ENCODE results near the gene RAB14.

Gene RAB14

DNA sequence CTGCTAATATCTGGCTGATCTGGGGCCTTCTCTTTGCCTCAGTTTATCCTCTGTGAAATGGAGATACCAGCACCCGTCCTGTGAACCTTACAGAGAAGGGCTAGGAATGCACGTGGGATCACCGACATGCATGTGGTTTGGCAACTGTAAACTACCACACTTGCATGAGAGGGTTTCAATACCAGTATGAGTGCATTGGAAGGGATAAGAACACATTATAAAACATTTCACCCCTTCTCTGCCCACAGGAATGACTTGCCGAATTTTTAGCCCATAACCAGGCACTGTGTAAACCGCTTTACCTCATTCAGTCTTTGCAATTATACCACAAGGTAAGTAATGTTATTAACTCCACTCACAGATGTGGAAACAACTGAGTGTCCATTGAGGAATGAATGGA, 8.9 kb upstream of the RAB14 start:
- TF ChIP-seq, protein P1, sequence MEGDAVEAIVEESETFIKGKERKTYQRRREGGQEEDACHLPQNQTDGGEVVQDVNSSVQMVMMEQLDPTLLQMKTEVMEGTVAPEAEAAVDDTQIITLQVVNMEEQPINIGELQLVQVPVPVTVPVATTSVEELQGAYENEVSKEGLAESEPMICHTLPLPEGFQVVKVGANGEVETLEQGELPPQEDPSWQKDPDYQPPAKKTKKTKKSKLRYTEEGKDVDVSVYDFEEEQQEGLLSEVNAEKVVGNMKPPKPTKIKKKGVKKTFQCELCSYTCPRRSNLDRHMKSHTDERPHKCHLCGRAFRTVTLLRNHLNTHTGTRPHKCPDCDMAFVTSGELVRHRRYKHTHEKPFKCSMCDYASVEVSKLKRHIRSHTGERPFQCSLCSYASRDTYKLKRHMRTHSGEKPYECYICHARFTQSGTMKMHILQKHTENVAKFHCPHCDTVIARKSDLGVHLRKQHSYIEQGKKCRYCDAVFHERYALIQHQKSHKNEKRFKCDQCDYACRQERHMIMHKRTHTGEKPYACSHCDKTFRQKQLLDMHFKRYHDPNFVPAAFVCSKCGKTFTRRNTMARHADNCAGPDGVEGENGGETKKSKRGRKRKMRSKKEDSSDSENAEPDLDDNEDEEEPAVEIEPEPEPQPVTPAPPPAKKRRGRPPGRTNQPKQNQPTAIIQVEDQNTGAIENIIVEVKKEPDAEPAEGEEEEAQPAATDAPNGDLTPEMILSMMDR (conservative IDR thresholded peaks at IDR 0.05; ENCODE audit: low read depth, low read length), result no peak
- H3K4me3 ChIP-seq (ENCODE audit: low read length), result no peak overlapping the region
- no peak for DNase-seq (ENCODE audit: low read depth)

DNA sequence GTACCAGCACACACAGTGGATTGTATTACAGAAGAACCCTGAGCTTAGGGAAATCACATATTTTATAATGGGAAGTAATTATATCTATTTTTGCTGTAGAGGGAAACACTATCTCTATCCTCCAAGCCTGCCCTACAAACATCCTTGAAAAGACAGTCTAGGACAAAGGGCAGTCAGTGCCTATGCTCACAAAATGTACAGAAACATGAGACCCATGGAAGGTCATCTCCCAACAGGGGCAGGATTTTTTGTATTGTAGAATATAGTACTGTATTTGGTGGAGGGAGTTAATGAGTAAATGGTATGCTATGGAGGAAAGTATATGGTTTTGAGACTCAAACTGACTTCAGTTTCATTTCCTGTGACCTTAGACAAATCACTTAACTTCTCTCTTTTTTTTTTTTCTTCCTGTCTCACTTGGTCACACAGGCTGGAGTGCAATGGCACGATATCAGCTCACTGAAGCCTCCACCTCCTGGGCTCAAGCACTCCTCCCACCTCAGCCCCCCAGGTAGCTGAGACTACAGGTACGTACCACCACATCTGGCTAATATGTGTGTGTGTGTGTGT, 5.8 kb upstream of the RAB14 start:
- TF ChIP-seq, protein P1 (conservative IDR thresholded peaks at IDR 0.05; ENCODE audit: low read depth, low read length), result no peak
- H3K4me3 ChIP-seq (ENCODE audit: low read length), result no peak overlapping the region
- no peak for DNase-seq (ENCODE audit: low read depth)

DNA sequence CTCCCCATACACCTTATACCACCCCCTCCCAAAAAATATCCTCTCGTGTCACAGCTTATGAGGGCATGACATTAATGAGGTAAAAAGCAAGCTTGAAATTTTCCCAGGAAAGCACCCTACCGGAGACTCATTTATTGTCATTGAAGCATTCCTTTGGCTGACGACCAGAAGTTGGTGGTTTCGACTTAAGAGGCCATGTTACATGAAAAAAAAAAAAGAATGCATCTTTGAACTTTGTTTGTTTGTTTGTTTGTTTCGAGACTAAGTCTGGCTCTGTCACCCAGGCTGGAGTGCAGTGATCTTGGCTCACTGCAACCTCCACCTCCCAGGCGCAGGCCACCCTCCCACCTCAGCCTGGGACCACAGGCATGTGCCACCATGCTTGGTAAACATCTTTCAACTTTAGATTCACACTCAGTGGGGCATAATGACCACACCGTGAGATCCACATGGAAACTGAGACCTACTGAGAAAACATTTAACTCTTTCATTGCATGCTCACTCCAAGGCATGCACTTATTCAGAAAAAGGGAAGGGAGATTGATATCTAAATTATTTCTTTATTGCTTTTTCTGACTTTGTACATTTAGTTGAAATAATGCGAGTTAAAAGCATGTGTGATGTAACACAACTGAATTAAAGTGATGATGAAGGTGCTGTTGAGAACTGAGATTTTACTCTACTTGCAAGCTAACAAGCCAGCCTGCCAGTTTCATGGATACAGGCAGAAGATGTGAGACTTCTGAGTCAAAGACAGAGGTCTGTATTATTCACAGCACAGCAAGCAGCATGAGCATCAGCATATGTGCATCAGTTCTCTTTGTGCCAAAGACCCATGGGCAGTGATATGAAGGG, 5.1 kb upstream of the RAB14 start:
- TF ChIP-seq, protein P1 (conservative IDR thresholded peaks at IDR 0.05; ENCODE audit: low read depth, low read length), result no peak
- DNase-seq (ENCODE audit: low read depth), result no peak
- no peak overlapping the region for H3K4me3 ChIP-seq (ENCODE audit: low read length)

DNA sequence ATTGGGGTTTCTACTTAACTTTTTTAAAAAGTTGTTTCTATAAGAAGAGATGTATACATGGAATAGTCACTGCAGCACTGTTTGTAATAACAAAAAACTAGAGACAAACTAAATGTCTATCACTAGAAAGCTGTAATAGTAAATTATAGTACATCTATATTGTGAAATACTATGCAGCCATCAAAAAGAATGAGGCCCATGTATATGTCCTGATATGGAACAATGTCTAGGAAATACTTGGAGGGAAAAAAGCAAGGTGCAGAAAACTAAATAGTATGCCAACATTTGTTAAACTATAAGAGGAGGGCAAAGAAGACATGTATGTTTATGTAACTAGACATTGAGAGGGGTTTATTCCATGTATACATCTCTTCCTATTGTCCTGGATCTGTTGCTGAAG, 2.9 kb upstream of the RAB14 start:
- no peak for DNase-seq (ENCODE audit: low read depth)
- TF ChIP-seq, protein P1 (conservative IDR thresholded peaks at IDR 0.05; ENCODE audit: low read depth, low read length), result no peak
- H3K4me3 ChIP-seq (ENCODE audit: low read length), result no peak overlapping the region

DNA sequence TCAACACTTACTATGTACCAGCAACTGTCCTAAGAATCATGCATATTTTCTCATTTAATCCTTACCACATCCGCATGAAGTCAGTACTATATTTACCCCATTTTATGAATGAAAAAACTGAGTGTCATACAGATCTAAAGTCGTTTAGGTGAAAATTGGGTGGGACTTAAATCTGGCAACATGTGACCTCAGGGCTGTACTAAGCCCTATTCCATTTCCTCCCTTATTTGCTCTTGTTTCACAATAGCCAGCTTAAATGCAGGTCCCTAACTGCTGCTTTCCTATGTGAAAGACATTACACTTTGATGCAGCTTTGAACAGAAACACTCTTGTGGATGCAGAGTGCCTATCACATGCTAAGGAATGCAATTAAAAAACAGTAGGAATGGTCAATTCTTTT, 2.5 kb upstream of the RAB14 start:
- H3K4me3 ChIP-seq (ENCODE audit: low read length), result no peak overlapping the region
- DNase-seq (ENCODE audit: low read depth), result no peak
- TF ChIP-seq, protein P1 (conservative IDR thresholded peaks at IDR 0.05; ENCODE audit: low read depth, low read length), result no peak

DNA sequence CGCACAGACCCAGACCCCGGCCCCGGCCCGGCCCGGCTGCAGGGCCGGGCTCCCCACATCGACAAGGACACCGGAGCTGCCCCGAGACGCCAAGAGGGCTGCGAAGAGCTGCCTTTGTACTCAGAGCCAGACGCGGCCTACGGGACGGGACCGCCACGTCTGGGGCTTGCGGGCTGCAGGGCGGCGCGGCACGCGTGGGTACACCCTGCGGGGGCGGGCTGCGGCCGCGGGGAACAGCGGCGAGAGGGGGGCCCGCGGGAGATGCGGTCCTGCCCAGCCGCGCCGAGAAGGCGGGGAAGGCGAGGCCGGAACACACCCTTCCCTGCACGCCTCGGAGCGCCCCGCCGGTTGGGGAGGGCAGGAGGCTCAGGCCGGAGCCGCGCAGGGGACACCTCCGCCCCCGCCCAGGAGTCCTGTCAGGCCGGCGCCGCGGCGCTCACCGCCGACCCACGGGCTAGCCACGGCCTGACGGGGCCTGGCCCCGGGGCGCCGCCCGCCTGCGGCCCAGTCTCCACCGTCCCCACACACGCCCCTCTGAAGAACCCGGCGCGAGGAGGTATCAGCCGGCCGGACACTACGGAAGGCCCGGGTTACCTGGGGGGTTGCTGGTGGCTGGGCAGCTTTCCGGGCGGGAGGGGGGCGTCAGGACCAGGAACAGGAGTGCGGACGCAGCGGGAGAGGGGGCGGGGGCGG, 478 bp downstream of the RAB14 start:
- H3K4me3 ChIP-seq (ENCODE audit: low read length), result peak overlapping the region; percentile 82
- TF ChIP-seq, protein P1 (conservative IDR thresholded peaks at IDR 0.05; ENCODE audit: low read depth, low read length), result no peak
- DNase-seq (ENCODE audit: low read depth), result no peak
